Neuronal stem cell (in vitro differentiated cells): ENCODE measurements around the gene NTRK3.

Experiments
- DNase-seq: peaks from one replicate; pipeline ENCODE4 v3.0.0-alpha.2; 2013; ENCODE audit warnings: low spot score
- H2AFZ ChIP-seq: one replicate; pipeline ENCODE4 v1.6.1; 2013; ENCODE audit warnings: mild to moderate bottlenecking, low read length, inconsistent platforms
- H2AK5ac ChIP-seq: 2 replicates; pipeline ENCODE4 v1.6.1; 2013; ENCODE audit warnings: low read depth, mild to moderate bottlenecking, inconsistent platforms, low read length, moderate library complexity, mixed read lengths
- H2BK120ac ChIP-seq: 2 replicates; pipeline ENCODE4 v1.6.1; 2013; ENCODE audit warnings: low read depth, mild to moderate bottlenecking, inconsistent platforms, low read length, moderate library complexity, mixed read lengths
- H2BK12ac ChIP-seq: one replicate; pipeline ENCODE4 v1.6.1; 2013; ENCODE audit warnings: low read length, inconsistent platforms
- H2BK15ac ChIP-seq: 2 replicates; pipeline ENCODE4 v1.6.1; 2013; ENCODE audit warnings: mild to moderate bottlenecking, low read length, inconsistent platforms, mixed read lengths
- H2BK5ac ChIP-seq: one replicate; pipeline ENCODE4 v1.6.1; 2013; ENCODE audit warnings: inconsistent platforms, mild to moderate bottlenecking, low read length, moderate library complexity
- H3K14ac ChIP-seq: one replicate; pipeline ENCODE4 v1.6.1; 2013; ENCODE audit warnings: low read length, inconsistent platforms
- H3K18ac ChIP-seq: 2 replicates; pipeline ENCODE4 v1.6.1; 2013; ENCODE audit warnings: low read length, inconsistent platforms
- H3K23ac ChIP-seq: 2 replicates; pipeline ENCODE4 v1.6.1; 2013; ENCODE audit warnings: low read depth, mild to moderate bottlenecking, mixed read lengths, low read length, inconsistent platforms; ENCODE audit not compliant: poor library complexity
- H3K27ac ChIP-seq: replicated peaks from 3 replicates; pipeline ENCODE4 v1.5.1; 2013; ENCODE audit warnings: low read length, inconsistent platforms
- H3K27me3 ChIP-seq, 3 experiments: 2 replicates each; pipeline ENCODE4 v1.6.1; 2013; ENCODE audit warnings: low read length in 3 of 3, mild to moderate bottlenecking in 2 of 3, inconsistent platforms in 1 of 3, low read depth in 1 of 3, mixed read lengths in 1 of 3, moderate library complexity in 1 of 3; ENCODE audit not compliant: control insufficient read depth in 3 of 3, insufficient read depth in 3 of 3
- H3K36me3 ChIP-seq, 2 donors: replicated peaks in 1 of 2; 2 replicates each; pipeline ENCODE4 v1.6.1; 2013; ENCODE audit warnings: low read length in 2 of 2; ENCODE audit not compliant: control insufficient read depth in 2 of 2, insufficient read depth in 2 of 2
- H3K4ac ChIP-seq: 2 replicates; pipeline ENCODE4 v1.6.1; 2013; ENCODE audit warnings: inconsistent platforms, mild to moderate bottlenecking, low read length, moderate library complexity
- H3K4me1 ChIP-seq, 2 donors: 1 replicate in 1 of 2; 2 replicates in 1 of 2; pipeline ENCODE4 v1.6.1; 2013; ENCODE audit warnings: low read length in 2 of 2, low read depth in 1 of 2; ENCODE audit not compliant: control insufficient read depth in 2 of 2, insufficient read depth in 1 of 2
- H3K4me2 ChIP-seq: one replicate; pipeline ENCODE4 v1.6.1; 2013; ENCODE audit warnings: mild to moderate bottlenecking, low read length, inconsistent platforms; ENCODE audit not compliant: insufficient read depth, poor library complexity, severe bottlenecking
- H3K4me3 ChIP-seq, 2 donors: 2 replicates each; pipeline ENCODE4 v1.5.1; 2013; ENCODE audit warnings: low read length in 2 of 2, mild to moderate bottlenecking in 2 of 2, inconsistent platforms in 1 of 2, moderate library complexity in 1 of 2
- H3K79me1 ChIP-seq: one replicate; pipeline ENCODE4 v1.6.1; 2013; ENCODE audit warnings: low read depth, mild to moderate bottlenecking, inconsistent platforms, low read length, moderate library complexity
- H3K9ac ChIP-seq: one replicate; pipeline ENCODE4 v1.6.1; 2013; ENCODE audit warnings: mild to moderate bottlenecking, low read depth, low read length, inconsistent platforms; ENCODE audit not compliant: poor library complexity
- H3K9me3 ChIP-seq, 2 donors: replicated peaks in 1 of 2; 2 replicates each; pipeline versions ENCODE3 to v1.6.1; 2013; ENCODE audit warnings: low read length in 2 of 2, mild to moderate bottlenecking in 2 of 2, inconsistent platforms in 1 of 2, low read depth in 1 of 2, mixed read lengths in 1 of 2, moderate library complexity in 1 of 2; ENCODE audit not compliant: control insufficient read depth in 2 of 2, insufficient read depth in 1 of 2
- H4K8ac ChIP-seq: one replicate; pipeline ENCODE4 v1.6.1; 2013; ENCODE audit warnings: low read depth, mild to moderate bottlenecking, inconsistent platforms, low read length, moderate library complexity
- H4K91ac ChIP-seq: one replicate; pipeline ENCODE4 v1.6.1; 2013; ENCODE audit warnings: low read length, low read depth, mild to moderate bottlenecking, inconsistent platforms; ENCODE audit not compliant: poor library complexity
- WGBS, 2 donors: extraction: QIAGEN DNeasy Blood & Tissue Kit; methylation state at CpG; one replicate each; pipeline ENCODE4 v1.1.7; 2013; ENCODE audit warnings: missing lambda C conversion rate in 2 of 2, mixed read lengths in 1 of 2; ENCODE audit not compliant: insufficient read length in 2 of 2, insufficient replicate concordance in 1 of 2; ENCODE audit errors: extremely low coverage in 2 of 2; 5-methylcytosine and 5-hydroxymethylcytosine counted together

The NTRK3 gene

DNA sequence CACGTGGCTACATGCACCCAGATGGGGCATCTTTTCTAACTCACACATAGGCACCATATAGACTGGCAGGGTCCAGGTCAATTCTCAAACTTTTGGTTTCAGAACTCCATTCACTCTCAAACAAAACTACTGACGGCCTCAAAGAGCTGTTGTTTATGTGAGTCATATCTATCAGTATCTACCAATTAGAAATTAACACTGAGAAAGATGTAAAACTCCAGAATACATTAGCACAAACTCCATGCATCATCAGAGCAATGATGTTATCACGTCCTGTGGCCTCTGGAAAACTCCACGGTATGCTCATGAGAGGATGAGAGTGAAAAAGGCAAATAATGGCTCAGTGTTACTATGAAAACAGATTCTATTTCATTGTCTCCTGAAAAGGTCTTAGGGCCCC lies 116.1 kb downstream of the NTRK3 start:
- H2BK15ac ChIP-seq, result no peak overlapping the region
- H3K79me1 ChIP-seq, result no peaks in the 10 kb centered on the region
- H2BK5ac ChIP-seq, result no peak overlapping the region
- H2BK12ac ChIP-seq, result no peak overlapping the region
- no peaks in the 10 kb centered on the region for H3K36me3 ChIP-seq
- peaks cover 0 to 2% of the 10 kb centered on the region in 2 donors for H3K9me3 ChIP-seq
- no peak overlapping the region for H3K4me2 ChIP-seq
- no peak overlapping the region for H2BK120ac ChIP-seq
- WGBS, 2 donors, result no CpG with 5 or more reads among the region's 4 CpGs
- no peak for DNase-seq
- no peak overlapping the region for H3K23ac ChIP-seq
- H4K91ac ChIP-seq, result no peak overlapping the region
- no peak overlapping the region for H4K8ac ChIP-seq
- no peak overlapping the region for H3K9ac ChIP-seq
- no peak overlapping the region for H3K18ac ChIP-seq
- no peak overlapping the region for H2AK5ac ChIP-seq
- H3K4me3 ChIP-seq, result no peak overlapping the region
- H3K4me1 ChIP-seq, result no peaks in the 10 kb centered on the region
- no peaks in the 10 kb centered on the region for H3K27me3 ChIP-seq
- H3K4ac ChIP-seq, result no peak overlapping the region
- no peak overlapping the region for H2AFZ ChIP-seq
- H3K14ac ChIP-seq, result no peak overlapping the region
- H3K27ac ChIP-seq, result no peak overlapping the region

DNA sequence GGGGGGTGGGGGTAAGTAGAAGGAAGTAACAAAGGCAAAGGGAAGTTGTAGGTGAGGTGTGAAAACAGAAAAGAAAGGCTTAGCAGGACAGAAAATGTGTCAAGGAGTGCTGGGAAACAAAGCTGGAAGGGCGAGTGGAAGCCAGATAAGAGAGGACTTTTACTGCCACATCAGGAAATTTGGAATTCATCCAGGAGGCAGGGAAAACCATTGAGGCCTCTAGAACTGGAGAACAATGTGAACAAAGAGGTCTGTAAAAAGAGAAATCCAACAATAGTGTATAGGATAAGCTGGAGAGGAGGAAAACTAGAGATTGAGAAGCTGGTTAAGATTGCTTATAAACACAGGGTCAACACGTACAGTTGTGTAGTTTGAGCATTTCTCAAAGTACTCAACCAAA lies 116.6 kb downstream of the NTRK3 start:
- Histone ChIP-seq H4K8ac (no peak overlapping the region), H3K4me3 (no peak overlapping the region), H3K23ac (no peak overlapping the region), H2AFZ (no peak overlapping the region), H2BK5ac (no peak overlapping the region), H3K36me3 (no peaks in the 10 kb centered on the region), H3K27ac (no peak overlapping the region), H2BK12ac (no peak overlapping the region), H3K4ac (no peak overlapping the region), H3K4me2 (no peak overlapping the region), H2AK5ac (no peak overlapping the region), H3K27me3 (no peaks in the 10 kb centered on the region), H3K4me1 (no peaks in the 10 kb centered on the region), H3K79me1 (no peaks in the 10 kb centered on the region), H3K9ac (no peak overlapping the region), H3K18ac (no peak overlapping the region), H2BK15ac (no peak overlapping the region), H3K9me3 (peaks cover 0 to 2% of the 10 kb centered on the region in 2 donors), H3K14ac (no peak overlapping the region), H4K91ac (no peak overlapping the region), H2BK120ac (no peak overlapping the region)
- no CpG with 5 or more reads among the region's 2 CpGs for WGBS, 2 donors
- DNase-seq, result no peak

DNA sequence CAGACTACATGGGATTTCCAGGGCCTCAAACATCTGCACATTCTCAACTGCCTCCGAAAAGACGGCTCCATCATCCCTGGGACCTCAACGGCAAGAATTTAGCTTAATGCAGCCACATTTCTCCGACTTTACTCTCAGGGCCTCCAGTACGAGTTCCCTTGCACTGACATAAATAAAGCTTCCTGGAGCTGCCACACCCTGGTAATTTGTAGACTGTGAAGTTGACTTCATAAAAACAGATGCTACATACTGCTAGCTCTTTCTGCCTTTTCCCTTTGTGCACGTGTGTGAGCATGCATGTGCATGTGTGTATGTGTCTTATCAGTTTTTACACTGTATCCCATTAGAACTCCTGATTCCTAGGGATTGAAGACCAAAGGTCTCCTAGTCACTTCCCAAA lies 122.7 kb downstream of the NTRK3 start:
- Histone ChIP-seq H3K9me3 (peaks cover 0 to 2% of the 10 kb centered on the region in 2 donors), H2BK120ac (no peak overlapping the region), H3K9ac (no peak overlapping the region), H4K91ac (no peak overlapping the region), H3K79me1 (no peaks in the 10 kb centered on the region), H2AFZ (no peak overlapping the region), H2BK15ac (no peak overlapping the region), H3K4ac (no peak overlapping the region), H3K27ac (no peak overlapping the region), H3K14ac (no peak overlapping the region), H3K27me3 (peaks cover 0 to 2% (median 0%) of the 10 kb centered on the region in 3 experiments), H3K18ac (no peak overlapping the region), H3K4me2 (no peak overlapping the region), H3K4me1 (no peaks in the 10 kb centered on the region), H3K4me3 (no peak overlapping the region), H4K8ac (no peak overlapping the region), H3K36me3 (no peaks in the 10 kb centered on the region), H3K23ac (no peak overlapping the region), H2BK5ac (no peak overlapping the region), H2BK12ac (no peak overlapping the region), H2AK5ac (no peak overlapping the region)
- DNase-seq, result no peak
- WGBS, 2 donors, result no CpG with 5 or more reads among the region's 6 CpGs

DNA sequence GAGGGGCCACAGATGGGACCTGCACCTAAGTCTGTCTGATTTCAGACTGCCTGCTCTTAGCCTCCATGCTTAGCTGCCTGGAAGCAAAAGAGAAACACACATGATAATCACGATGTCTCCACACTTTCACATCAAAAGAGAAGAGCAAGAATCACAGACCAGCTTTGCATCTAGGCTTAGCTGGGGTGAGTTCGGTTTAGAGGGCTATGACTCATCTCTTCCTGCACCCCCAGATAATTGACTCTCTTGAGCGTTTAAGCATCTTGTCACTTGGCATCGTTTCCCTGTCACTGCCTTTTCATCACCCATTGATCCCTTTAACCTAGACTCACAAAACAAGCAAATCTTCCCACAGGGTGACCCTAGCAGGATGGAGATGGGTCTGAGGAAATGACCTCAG lies 124.0 kb downstream of the NTRK3 start:
- no CpG with 5 or more reads among the region's 4 CpGs for WGBS, 2 donors
- H3K4ac ChIP-seq, result no peak overlapping the region

More for the DNA sequence above, 124.0 kb downstream of the NTRK3 start:
- no peak for DNase-seq
- no peak overlapping the region for H3K18ac ChIP-seq
- H2AFZ ChIP-seq, result no peak overlapping the region
- H3K27me3 ChIP-seq, result peaks cover 0 to 5% (median 0%) of the 10 kb centered on the region in 3 experiments
- no peaks in the 10 kb centered on the region for H3K79me1 ChIP-seq
- no peak overlapping the region for H3K4me3 ChIP-seq
- no peak overlapping the region for H2BK15ac ChIP-seq
- H4K8ac ChIP-seq, result no peak overlapping the region
- no peak overlapping the region for H4K91ac ChIP-seq
- H3K4me1 ChIP-seq, result no peaks in the 10 kb centered on the region
- H3K36me3 ChIP-seq, result no peaks in the 10 kb centered on the region
- H3K9me3 ChIP-seq, result peaks cover 0 to 2% of the 10 kb centered on the region in 2 donors
- no peak overlapping the region for H2BK120ac ChIP-seq
- no peak overlapping the region for H3K27ac ChIP-seq
- H2BK12ac ChIP-seq, result no peak overlapping the region
- H2BK5ac ChIP-seq, result no peak overlapping the region
- H3K23ac ChIP-seq, result no peak overlapping the region
- H3K14ac ChIP-seq, result no peak overlapping the region
- no peak overlapping the region for H3K4me2 ChIP-seq
- H3K9ac ChIP-seq, result no peak overlapping the region
- no peak overlapping the region for H2AK5ac ChIP-seq
